BJ (cell line): ENCODE measurements around the gene LMX1B. TPM values are rescaled to one million over a fixed set of nuclear protein-coding genes. Genes with fewer than 3 reads are reported as not detected.

ENCODE experiments used
- CTCF ChIA-PET: fragments of 350-600 bp; formaldehyde crosslinking; extraction: SDS; loops from one replicate; lab custom pipeline; 2021; ENCODE audit warnings: antibody characterized with exemption, inconsistent platforms; lab: Yijun Ruan, JAX
- POLR2A ChIA-PET: fragments of 300-600 bp; sonication (Branson Sonifier 250); formaldehyde crosslinking; extraction: SDS; loops from one replicate; lab custom pipeline; 2021; ENCODE audit warnings: antibody characterized with exemption; lab: Charles Lee
- DNase-seq: peaks from one replicate; pipeline ENCODE4 v3.0.0-alpha.2; 2011; ENCODE audit warnings: low read depth
- H3K27me3 ChIP-seq: 2 replicates; pipeline ENCODE4 v1.6.0; 2011; ENCODE audit warnings: low read length; ENCODE audit not compliant: control insufficient read depth, insufficient read depth
- H3K36me3 ChIP-seq: 2 replicates; pipeline ENCODE4 v1.5.1; 2011; ENCODE audit warnings: low read length; ENCODE audit not compliant: control insufficient read depth, insufficient read depth
- H3K4me3 ChIP-seq: 2 replicates; pipeline ENCODE4 v1.5.1; 2011; ENCODE audit warnings: low read depth, mild to moderate bottlenecking, control low read depth, low read length
- polyA plus RNA-seq: library from polyadenylated mRNA; depleted of rRNA; stranded (reverse); fragments of >200 nt; gene quantifications from 2 replicates; pipeline ENCODE4 v1.2.3, GENCODE V29; 2011
- TF ChIP-seq, protein P1 (sequence below): IDR thresholded peaks from 2 replicates; pipeline ENCODE4 v1.5.1; 2011; ENCODE audit warnings: low read depth, mild to moderate bottlenecking, control low read depth, inconsistent platforms, low read length, moderate library complexity; ENCODE audit not compliant: insufficient read depth

The LMX1B gene
- polyA plus RNA-seq, 1 experiment = not detected

DNA sequence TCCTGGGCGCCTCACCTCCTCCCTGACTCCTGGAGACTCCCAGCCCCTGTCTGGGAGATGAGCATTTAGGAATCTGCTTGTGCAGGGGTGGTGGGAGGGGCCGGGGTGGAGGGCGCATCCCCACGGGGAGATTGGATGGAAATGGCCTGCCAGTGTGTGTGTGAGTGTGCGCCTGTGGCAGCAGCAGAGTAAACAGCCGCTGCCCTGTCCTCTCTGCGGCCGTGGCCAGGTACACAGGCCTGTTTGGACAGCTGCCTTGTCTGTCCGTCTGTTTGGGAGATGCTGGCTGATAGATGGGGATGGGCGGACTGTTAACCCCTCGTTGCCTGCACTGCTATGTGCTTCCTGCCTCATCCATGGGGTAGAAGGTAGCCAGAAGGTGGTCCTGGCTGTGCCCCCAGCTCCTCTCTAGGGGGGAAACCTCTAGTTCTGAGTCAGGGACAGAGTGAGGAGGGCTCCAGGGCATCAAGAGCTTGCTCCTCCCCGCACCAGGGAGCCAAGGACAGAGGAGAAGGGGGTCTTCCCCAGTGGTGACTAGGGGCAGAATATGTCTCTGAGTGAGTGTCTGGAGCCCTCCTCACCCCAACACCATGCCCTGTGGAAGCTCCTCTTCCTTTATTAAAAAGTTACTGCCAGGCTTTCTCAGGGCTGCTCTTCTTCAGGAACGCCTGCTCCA is 60.1 kb downstream of the LMX1B start:
- POLR2A ChIA-PET = no interaction called here
- H3K27me3 ChIP-seq = peaks cover 19% of the 10 kb centered on the region

DNA sequence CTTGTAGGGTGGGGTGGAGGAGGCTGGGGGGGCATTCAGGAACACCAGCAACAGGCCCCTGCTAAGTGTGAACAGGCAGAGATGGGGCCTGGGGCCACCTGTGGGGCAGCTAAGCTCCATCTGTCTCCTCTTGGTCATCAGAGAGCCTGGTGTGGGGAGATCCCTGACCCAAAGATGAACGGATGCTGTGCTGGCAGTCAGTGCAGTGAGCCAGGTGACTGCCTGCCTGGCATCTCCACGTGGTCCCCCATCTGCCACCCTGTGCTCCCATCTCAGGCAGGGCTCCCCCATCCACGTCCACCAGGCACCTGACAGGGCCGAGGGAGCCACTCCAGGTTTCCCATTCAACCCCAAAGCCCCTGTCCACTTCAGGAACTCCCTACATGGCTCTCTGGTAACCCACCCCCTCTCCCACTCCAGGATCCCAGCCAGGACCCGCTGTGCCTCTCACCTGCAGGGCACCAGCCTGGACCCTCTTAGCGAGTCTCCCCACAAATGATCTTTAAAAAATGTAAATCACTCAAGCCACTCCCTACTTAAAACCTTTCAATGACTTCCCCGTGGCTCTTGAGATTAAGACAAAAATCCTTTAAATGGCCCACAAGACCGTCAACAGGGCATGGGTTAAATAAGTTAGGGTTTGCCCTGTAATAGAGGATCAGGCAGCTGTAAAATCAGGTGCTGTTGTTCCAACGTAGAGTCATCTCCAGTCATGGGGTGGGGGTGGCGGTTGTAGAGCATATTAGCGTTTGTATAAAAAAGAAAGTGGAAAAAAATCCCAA is 60.8 kb downstream of the LMX1B start:
- TF ChIP-seq, protein P1, sequence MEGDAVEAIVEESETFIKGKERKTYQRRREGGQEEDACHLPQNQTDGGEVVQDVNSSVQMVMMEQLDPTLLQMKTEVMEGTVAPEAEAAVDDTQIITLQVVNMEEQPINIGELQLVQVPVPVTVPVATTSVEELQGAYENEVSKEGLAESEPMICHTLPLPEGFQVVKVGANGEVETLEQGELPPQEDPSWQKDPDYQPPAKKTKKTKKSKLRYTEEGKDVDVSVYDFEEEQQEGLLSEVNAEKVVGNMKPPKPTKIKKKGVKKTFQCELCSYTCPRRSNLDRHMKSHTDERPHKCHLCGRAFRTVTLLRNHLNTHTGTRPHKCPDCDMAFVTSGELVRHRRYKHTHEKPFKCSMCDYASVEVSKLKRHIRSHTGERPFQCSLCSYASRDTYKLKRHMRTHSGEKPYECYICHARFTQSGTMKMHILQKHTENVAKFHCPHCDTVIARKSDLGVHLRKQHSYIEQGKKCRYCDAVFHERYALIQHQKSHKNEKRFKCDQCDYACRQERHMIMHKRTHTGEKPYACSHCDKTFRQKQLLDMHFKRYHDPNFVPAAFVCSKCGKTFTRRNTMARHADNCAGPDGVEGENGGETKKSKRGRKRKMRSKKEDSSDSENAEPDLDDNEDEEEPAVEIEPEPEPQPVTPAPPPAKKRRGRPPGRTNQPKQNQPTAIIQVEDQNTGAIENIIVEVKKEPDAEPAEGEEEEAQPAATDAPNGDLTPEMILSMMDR = no peak
- Histone ChIP-seq H3K27me3 (peaks cover 19% of the 10 kb centered on the region), H3K36me3 (no peaks in the 10 kb centered on the region), H3K4me3 (no peak overlapping the region)
- no peak for DNase-seq
- ChIA-PET POLR2A (no interaction called here), CTCF (no interaction called here)

More for the DNA sequence above, 60.1 kb downstream of the LMX1B start:
- DNase-seq = no peak
- TF ChIP-seq, protein P1 = no peak
- CTCF ChIA-PET = interaction anchor here (1.3 kb wide), 1 partner anchor 17 kb away, joined by 4 read pairs; no protein-coding TSS in a partner anchor
- no peaks in the 10 kb centered on the region for H3K36me3 ChIP-seq
- no peak overlapping the region for H3K4me3 ChIP-seq

DNA sequence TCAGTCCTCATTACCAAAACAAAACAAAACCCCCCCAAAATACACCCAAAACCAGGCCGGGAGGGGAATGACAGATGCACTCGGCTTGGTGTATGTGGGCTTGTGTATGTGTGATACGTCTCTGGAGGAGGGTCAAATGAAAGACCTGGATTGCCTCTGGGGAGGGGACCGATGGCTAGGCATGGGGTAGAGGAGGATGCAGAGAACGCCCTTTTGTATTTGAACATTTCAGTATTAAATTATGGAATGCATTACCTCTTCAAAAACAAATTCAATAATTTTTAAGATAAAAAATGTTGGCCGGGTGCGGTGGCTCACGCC is 61.4 kb downstream of the LMX1B start:
- H3K4me3 ChIP-seq = no peak overlapping the region
- no peaks in the 10 kb centered on the region for H3K36me3 ChIP-seq
- DNase-seq = no peak
- ChIA-PET CTCF (no interaction called here), POLR2A (no interaction called here)
- peaks cover 19% of the 10 kb centered on the region for H3K27me3 ChIP-seq
- TF ChIP-seq, protein P1 = no peak

DNA sequence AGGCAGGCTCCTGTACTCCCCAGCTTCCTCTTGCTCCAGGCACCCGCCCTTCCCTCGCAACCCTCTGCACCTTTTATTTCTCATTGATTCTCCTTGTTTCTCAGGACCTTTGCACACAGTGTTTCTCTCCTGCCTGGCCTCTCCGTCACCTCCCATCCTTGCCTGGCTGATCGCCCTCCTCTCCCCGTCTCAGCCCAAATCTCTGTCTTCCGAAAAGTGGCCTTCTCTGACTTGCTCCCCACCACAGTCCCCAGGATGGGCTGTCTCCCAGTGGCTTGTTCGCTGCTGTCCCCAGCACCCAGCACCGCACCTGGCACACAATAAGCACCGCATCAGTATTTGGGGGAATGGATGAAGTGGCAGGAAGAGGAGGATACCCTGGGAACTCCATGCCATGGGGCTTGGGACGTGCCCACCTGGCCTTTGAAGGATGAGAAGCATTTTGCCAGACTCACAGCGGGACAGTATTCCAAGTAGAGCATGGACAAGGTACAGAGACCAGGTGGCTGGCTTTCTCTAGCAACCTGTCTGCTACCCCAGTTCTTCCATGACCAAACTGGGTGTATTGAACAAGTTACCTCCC is 62.5 kb downstream of the LMX1B start:
- ChIA-PET POLR2A (no interaction called here), CTCF (no interaction called here)
- peaks cover 16% of the 10 kb centered on the region for H3K27me3 ChIP-seq
- TF ChIP-seq, protein P1 = no peak
- no peaks in the 10 kb centered on the region for H3K36me3 ChIP-seq
- DNase-seq = no peak
- no peak overlapping the region for H3K4me3 ChIP-seq

DNA sequence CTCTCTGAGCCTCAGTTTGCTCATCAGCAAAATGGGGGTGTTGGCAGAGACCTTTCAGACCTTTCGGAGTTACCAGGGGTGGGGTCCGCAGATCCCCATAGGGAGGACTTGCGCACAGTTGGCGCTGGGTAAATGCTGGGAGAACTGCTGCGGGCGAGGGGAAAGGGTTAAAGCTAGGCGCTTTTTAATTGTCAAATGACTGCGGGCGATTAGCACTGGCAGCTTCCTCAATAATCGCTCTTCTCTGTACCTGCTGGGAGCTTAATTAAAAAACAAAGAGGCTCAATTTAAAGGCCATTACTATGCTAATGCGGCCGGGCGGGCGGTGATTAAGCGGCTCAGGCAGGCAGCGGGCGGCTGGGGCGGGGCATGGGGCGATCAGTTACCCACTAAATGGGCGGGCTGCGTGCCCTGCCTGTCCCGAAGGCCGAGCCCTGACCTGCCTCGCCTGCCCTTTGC is 63.0 kb downstream of the LMX1B start:
- ChIA-PET CTCF (interaction anchor here (3.0 kb wide), 1 partner anchor 13 kb away, joined by 14 read pairs; no protein-coding TSS in a partner anchor), POLR2A (no interaction called here)
- TF ChIP-seq, protein P1 = no peak
- H3K27me3 ChIP-seq = peaks cover 16% of the 10 kb centered on the region
- H3K36me3 ChIP-seq = no peaks in the 10 kb centered on the region
- no peak overlapping the region for H3K4me3 ChIP-seq
- DNase-seq = no peak
